ENCODE results near the gene ISCA2. TPM values are rescaled to one million over a fixed set of nuclear protein-coding genes. Genes with fewer than 3 reads are reported as not detected.

ISCA2 gene
- total RNA-seq, 1 donor, result 24.6 TPM

DNA sequence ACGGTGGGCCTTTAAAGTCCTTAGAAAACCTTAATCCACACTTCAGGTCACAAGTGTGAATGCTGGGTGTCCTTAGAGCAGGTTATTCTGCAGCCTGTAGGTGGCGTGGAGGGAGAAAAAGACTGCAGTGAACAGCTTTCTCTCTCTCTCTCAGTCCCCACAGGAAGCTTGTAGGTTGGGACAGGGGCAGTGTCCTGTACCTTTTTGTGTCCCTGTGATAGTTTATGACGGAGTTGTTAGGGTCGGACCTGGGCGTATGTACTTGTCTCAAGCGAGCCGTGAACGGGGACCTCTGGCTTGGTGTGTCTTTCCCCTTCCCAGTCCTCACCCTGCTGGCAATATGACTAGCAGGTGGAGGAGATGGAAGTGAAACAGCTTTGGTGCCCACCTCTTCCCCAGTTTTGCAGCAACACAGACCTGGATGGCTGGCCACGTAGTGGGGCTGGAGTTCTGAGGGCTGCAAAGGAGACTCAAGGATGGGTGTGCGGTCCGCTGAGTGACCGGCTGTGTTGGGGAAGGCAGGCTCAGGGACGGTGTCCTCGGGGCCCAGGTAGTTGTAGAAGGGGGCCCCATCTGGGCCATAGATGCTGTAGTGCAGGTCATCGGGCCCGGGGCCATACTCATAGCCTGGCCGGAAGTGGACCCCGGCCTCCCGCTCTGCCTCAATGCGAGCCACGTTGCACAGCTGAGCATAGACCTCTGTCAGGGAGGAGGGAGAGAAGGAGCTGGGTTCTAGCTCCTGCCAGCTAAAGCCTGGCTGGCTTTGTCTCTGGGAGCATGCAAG lies 8.9 kb downstream of the ISCA2 start:
- TF ChIP-seq, protein P1, sequence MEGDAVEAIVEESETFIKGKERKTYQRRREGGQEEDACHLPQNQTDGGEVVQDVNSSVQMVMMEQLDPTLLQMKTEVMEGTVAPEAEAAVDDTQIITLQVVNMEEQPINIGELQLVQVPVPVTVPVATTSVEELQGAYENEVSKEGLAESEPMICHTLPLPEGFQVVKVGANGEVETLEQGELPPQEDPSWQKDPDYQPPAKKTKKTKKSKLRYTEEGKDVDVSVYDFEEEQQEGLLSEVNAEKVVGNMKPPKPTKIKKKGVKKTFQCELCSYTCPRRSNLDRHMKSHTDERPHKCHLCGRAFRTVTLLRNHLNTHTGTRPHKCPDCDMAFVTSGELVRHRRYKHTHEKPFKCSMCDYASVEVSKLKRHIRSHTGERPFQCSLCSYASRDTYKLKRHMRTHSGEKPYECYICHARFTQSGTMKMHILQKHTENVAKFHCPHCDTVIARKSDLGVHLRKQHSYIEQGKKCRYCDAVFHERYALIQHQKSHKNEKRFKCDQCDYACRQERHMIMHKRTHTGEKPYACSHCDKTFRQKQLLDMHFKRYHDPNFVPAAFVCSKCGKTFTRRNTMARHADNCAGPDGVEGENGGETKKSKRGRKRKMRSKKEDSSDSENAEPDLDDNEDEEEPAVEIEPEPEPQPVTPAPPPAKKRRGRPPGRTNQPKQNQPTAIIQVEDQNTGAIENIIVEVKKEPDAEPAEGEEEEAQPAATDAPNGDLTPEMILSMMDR (IDR thresholded peaks at IDR 0.05; ENCODE audit: insufficient read depth, low read depth, low read length), result peak; percentile 62
- H3K4me3 ChIP-seq (ENCODE audit: low read depth, low read length), result no peak overlapping the region
- no peak for DNase-seq (ENCODE audit: low read depth)

DNA sequence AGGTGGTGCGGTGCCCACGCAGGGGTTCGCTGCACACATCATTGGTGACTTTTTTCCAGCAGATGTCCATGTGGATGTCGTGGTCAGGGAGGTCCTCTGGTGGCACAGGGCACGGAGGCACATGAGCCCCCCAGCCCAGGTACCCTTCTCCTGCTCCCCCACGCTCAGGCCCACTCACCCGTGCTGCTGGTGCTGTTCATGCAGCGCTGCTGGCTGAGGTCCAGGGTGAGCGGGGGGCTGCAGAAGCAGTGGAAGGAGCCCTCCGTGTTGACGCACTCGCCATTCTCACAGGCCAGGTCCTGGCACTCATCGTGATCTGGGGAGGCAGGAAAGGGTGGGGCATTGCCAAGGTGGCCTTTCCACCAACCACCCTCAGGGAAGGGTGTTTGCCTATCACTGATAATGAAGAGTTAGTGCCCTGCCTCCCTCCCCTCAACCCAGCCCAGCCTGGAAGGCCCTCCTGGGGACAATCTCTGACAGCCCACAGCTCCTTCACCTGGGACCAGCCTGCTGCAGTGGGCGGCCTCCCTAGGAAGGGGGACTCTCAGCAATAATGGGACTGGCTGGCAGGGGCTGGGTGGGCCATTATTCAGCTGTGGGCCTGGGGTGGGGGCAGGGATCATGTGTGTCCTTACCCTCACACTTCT lies 9.8 kb downstream of the ISCA2 start:
- TF ChIP-seq, protein P1 (IDR thresholded peaks at IDR 0.05; ENCODE audit: insufficient read depth, low read depth, low read length), result no peak
- H3K4me3 ChIP-seq (ENCODE audit: low read depth, low read length), result no peak overlapping the region
- no peak for DNase-seq (ENCODE audit: low read depth)

DNA sequence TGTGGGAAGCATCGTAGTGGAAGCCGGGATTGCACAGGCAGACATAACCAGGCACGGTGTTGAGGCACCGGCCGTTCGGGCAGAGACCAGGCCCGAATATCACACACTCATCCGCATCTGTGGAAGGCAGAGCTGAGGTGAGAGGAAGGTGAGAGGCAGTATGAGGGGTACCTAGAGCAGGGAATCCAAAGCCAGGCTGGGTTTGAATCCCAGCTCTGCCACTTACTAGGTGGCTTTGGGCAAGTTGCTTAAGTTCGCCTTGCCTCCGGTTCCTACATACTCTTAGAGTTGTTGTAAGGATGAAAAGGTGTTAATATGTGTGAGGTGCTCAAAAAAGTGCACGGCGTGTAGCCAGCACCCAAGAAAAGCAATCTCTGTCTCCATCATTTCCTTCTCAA lies 10.4 kb downstream of the ISCA2 start:
- H3K4me3 ChIP-seq (ENCODE audit: low read depth, low read length), result no peak overlapping the region
- no peak for DNase-seq (ENCODE audit: low read depth)
- TF ChIP-seq, protein P1 (IDR thresholded peaks at IDR 0.05; ENCODE audit: insufficient read depth, low read depth, low read length), result no peak

DNA sequence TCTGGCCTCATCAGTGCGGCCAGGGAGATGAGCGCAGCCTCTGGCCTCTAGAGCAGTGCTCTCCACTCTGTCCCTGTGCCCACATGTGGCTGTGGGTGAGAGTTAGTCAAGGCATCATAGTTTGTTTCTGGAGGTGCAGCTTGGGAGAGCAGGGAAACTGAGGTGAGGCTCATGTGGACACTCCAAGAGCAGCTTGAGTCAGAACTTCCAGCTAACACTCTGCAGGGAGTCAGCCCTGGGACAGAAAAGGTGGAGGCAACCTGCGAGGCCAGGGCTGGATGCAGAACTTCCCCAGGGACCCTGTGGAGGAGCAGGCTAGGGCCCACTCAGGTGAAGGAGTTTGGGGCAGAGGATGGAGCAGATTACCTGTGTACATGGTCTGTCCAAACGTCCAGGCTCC lies 10.8 kb downstream of the ISCA2 start:
- TF ChIP-seq, protein P1 (IDR thresholded peaks at IDR 0.05; ENCODE audit: insufficient read depth, low read depth, low read length), result no peak
- DNase-seq (ENCODE audit: low read depth), result no peak
- no peak overlapping the region for H3K4me3 ChIP-seq (ENCODE audit: low read depth, low read length)

DNA sequence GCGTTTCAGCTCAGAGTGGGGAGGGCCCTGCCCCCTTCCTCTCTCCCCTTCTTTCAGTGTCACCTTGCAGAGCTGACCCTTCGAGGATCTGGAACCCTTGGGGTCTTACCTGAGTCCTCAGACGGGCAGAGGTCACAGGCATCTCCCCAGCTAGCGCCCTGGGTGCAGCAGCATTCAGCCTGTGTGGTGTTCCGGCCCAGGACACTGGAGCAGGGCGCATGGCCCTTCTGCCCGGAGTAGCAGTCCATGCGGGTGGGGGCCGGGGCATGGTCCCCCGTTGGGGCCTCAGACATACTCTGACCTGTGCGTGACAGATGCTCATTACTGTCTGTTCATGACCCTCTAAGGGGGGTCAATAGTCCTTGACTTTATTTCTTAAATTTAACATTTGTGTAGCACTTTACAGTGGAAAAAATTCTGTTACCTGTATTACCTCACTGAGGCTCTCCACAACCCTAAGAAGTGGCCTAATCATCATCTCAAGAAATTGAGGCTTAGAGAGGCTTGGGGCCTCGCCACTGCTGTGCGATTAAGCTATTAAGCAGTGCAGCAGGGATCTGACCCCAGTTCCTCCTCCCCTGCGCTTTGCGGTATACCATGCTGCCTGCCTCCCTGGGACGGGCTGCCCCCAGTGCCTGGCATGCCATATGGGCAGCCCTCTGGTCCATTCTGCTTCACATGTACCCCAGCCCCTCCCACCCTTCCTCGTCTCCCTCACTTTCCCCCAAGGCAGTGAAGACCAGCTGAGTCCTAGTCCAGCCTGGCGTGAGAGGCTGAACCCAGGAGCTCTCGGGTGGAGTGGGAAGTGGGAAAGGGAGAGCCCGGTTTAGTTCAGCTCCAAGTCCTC lies 11.5 kb downstream of the ISCA2 start:
- TF ChIP-seq, protein P1 (IDR thresholded peaks at IDR 0.05; ENCODE audit: insufficient read depth, low read depth, low read length), result no peak
- no peak for DNase-seq (ENCODE audit: low read depth)
- no peak overlapping the region for H3K4me3 ChIP-seq (ENCODE audit: low read depth, low read length)

DNA sequence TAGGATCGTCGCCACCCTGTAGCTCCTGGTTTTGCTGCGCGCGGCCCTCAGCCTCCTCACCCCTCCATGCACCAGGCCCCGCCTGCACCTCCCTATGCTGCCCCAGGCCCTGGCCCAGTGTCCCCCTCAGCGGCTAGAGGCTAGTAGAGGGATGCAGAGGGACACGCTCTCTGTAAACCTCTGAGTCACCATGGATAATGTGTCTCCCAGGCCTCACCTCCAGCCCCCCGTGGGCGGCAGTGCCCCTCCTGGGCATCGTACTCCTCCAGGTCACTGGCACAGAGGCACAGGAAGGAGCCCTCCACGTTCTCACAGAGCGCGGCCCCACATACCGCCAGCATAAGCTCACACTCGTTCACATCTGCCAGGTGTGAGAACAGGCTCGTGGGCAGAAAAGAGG lies 12.3 kb downstream of the ISCA2 start:
- TF ChIP-seq, protein P1 (IDR thresholded peaks at IDR 0.05; ENCODE audit: insufficient read depth, low read depth, low read length), result no peak
- DNase-seq (ENCODE audit: low read depth), result no peak
- no peak overlapping the region for H3K4me3 ChIP-seq (ENCODE audit: low read depth, low read length)

All from fibroblast of villous mesenchyme (primary cell).